SK-N-SH treated with all-trans-retinoic acid at 6 μM for 48 hours (cell line): Measurements from ENCODE around the gene QRFP.

Experiments used
- TOX ChIP-seq: fragments of 250-450 bp; sonication (Bioruptor Pico); IDR thresholded peaks from 2 replicates; pipeline ENCODE4 v1.8.0; 2021; ENCODE audit warnings: mild to moderate bottlenecking, moderate library complexity, borderline replicate concordance
- ZFP3 ChIP-seq: fragments of 250-450 bp; sonication (Bioruptor Pico); IDR thresholded peaks from 2 replicates; pipeline ENCODE4 v1.5.0; 2020; ENCODE audit warnings: mild to moderate bottlenecking, moderate library complexity
- TF ChIP-seq, protein P1 (sequence below): fragments of 250-450 bp; sonication (Bioruptor Pico); IDR thresholded peaks from 2 replicates; pipeline ENCODE4 v1.5.1; 2020; ENCODE audit warnings: low read depth, mild to moderate bottlenecking, moderate library complexity
- TF ChIP-seq, protein P2 (sequence below): fragments of 250-450 bp; sonication (Bioruptor Pico); IDR thresholded peaks from 2 replicates; pipeline ENCODE4 v1.5.1; 2021; ENCODE audit warnings: mild to moderate bottlenecking, moderate library complexity

DNA sequence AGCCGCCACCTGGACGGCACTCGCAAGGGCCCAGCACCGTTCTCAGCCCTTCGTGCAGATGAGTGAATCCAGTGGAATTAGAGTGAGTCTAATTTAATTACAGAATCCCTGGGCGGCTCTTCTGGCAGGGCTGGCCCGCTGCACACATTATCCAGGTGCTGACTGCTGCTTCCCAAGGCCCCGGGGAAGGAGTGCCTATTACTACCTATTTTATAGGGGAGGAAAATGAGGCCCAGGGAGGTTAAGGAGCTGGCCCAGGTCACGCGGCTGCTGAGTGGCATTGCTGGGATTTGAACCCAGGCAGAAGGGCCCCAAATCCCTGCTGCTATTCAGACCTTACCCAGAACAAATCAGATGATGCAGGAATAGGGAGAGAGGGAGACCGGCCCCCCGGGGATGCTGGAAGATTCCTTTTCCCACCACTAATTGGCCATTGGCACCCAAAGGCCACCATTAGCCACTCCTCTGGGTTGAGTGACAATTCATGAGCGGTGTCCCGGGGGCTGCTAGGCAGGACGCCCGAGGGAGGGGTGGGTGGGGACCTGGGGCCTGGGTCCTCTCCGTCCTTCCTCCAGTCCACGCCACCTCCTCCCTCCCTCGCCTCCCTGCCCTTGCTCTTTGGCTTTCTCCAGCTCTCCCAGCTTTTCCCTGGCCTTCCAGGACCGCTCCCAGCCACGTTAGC lies 10.3 kb upstream of the QRFP start:
- TF ChIP-seq ZFP3 (no peak), TOX (CRISPR knock-in tag) (no peak)
- TF ChIP-seq, protein P1, sequence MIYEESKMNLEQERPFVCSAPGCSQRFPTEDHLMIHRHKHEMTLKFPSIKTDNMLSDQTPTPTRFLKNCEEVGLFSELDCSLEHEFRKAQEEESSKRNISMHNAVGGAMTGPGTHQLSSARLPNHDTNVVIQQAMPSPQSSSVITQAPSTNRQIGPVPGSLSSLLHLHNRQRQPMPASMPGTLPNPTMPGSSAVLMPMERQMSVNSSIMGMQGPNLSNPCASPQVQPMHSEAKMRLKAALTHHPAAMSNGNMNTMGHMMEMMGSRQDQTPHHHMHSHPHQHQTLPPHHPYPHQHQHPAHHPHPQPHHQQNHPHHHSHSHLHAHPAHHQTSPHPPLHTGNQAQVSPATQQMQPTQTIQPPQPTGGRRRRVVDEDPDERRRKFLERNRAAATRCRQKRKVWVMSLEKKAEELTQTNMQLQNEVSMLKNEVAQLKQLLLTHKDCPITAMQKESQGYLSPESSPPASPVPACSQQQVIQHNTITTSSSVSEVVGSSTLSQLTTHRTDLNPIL (CRISPR knock-in tag): no peak
- TF ChIP-seq, protein P2, sequence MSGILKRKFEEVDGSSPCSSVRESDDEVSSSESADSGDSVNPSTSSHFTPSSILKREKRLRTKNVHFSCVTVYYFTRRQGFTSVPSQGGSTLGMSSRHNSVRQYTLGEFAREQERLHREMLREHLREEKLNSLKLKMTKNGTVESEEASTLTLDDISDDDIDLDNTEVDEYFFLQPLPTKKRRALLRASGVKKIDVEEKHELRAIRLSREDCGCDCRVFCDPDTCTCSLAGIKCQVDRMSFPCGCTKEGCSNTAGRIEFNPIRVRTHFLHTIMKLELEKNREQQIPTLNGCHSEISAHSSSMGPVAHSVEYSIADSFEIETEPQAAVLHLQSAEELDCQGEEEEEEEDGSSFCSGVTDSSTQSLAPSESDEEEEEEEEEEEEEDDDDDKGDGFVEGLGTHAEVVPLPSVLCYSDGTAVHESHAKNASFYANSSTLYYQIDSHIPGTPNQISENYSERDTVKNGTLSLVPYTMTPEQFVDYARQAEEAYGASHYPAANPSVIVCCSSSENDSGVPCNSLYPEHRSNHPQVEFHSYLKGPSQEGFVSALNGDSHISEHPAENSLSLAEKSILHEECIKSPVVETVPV: no peak
